IMR-90 (cell line): ENCODE data around the gene CASP2. TPM values are rescaled to one million over a fixed set of nuclear protein-coding genes. Genes with fewer than 3 reads are reported as not detected.

Experiments used
- ATAC-seq: fragments of 200-7000 bp; cut with Tn5 transposase; 2 replicates; pipeline ENCODE4 v1.9.1; 2020; ENCODE audit warnings: low read depth, mild to moderate bottlenecking, moderate library complexity
- BruUV-seq: library from RNA; stranded (reverse); fragments of 400-500 nt; replicated peaks from 2 replicates; lab custom pipeline; 2021; lab: Mats Ljungman, UMichigan
- CTCF ChIA-PET: fragments of 300-600 bp; formaldehyde crosslinking; extraction: SDS; loops from one replicate; lab custom pipeline; 2021; ENCODE audit warnings: antibody characterized with exemption; lab: Yijun Ruan, JAX
- POLR2A ChIA-PET: fragments of 300-600 bp; sonication (Branson Sonifier 250); formaldehyde crosslinking; loops from one replicate; lab custom pipeline; 2022; ENCODE audit warnings: antibody characterized with exemption; ENCODE audit not compliant: unreplicated experiment; lab: Charles Lee
- DNase-seq: peaks from one replicate; pipeline ENCODE4 v3.0.0; 2013
- H2AFZ ChIP-seq: replicated peaks from 2 replicates; pipeline ENCODE3; 2013; ENCODE audit warnings: low read length, mild to moderate bottlenecking; ENCODE audit not compliant: poor library complexity
- H2AK5ac ChIP-seq: 2 replicates; pipeline ENCODE4 v1.6.1; 2013; ENCODE audit warnings: low read depth, low read length, inconsistent platforms
- H2AK9ac ChIP-seq: replicated peaks from 2 replicates; pipeline ENCODE3; 2013; ENCODE audit warnings: mild to moderate bottlenecking, low read depth, low read length, moderate library complexity; ENCODE audit not compliant: poor library complexity
- H2BK120ac ChIP-seq: 2 replicates; pipeline ENCODE4 v1.6.1; 2013; ENCODE audit warnings: low read depth, low read length, inconsistent platforms
- H2BK15ac ChIP-seq: 3 replicates; pipeline ENCODE4 v1.6.1; 2013; ENCODE audit warnings: low read depth, low read length, inconsistent platforms
- H2BK20ac ChIP-seq: 2 replicates; pipeline ENCODE4 v1.6.1; 2013; ENCODE audit warnings: low read depth, mild to moderate bottlenecking, inconsistent platforms, low read length, moderate library complexity
- H2BK5ac ChIP-seq: 2 replicates; pipeline ENCODE4 v1.6.1; 2013; ENCODE audit warnings: mild to moderate bottlenecking, low read depth, low read length, inconsistent platforms; ENCODE audit not compliant: poor library complexity, severe bottlenecking
- H3K14ac ChIP-seq: replicated peaks from 2 replicates; pipeline ENCODE4 v1.6.1; 2013; ENCODE audit warnings: low read depth, low read length, inconsistent platforms
- H3K18ac ChIP-seq: 2 replicates; pipeline ENCODE4 v1.6.1; 2013; ENCODE audit warnings: low read depth, low read length, control low read depth
- H3K23ac ChIP-seq: 2 replicates; pipeline ENCODE4 v1.6.1; 2013; ENCODE audit warnings: low read depth, low read length, inconsistent platforms
- H3K27ac ChIP-seq: 2 replicates; pipeline ENCODE4 v1.5.1; 2013; ENCODE audit warnings: mild to moderate bottlenecking, control low read depth, low read length; ENCODE audit not compliant: insufficient read depth
- H3K27me3 ChIP-seq: 2 replicates; pipeline ENCODE4 v1.6.1; 2013; ENCODE audit warnings: low read length; ENCODE audit not compliant: control insufficient read depth, insufficient read depth
- H3K36me3 ChIP-seq: 2 replicates; pipeline ENCODE4 v1.6.1; 2013; ENCODE audit warnings: low read length, mixed read lengths; ENCODE audit not compliant: control insufficient read depth, insufficient read depth
- H3K4ac ChIP-seq: 2 replicates; pipeline ENCODE4 v1.6.1; 2013; ENCODE audit warnings: low read depth, low read length, inconsistent platforms
- H3K4me1 ChIP-seq: 2 replicates; pipeline ENCODE4 v1.6.1; 2013; ENCODE audit warnings: low read length, mixed read lengths; ENCODE audit not compliant: control insufficient read depth, insufficient read depth
- H3K4me2 ChIP-seq: 2 replicates; pipeline ENCODE4 v1.6.1; 2013; ENCODE audit warnings: low read depth, mild to moderate bottlenecking, control low read depth, low read length, moderate library complexity
- H3K4me3 ChIP-seq: 2 replicates; pipeline ENCODE4 v1.5.1; 2013; ENCODE audit warnings: low read depth, mild to moderate bottlenecking, control low read depth, low read length, moderate library complexity; ENCODE audit not compliant: insufficient read depth
- H3K56ac ChIP-seq: 2 replicates; pipeline ENCODE4 v1.6.1; 2013; ENCODE audit warnings: low read length, inconsistent platforms; ENCODE audit not compliant: insufficient read depth; ENCODE audit errors: extremely low read depth
- H3K79me1 ChIP-seq, 2 experiments: 2 replicates each; pipeline ENCODE4 v1.6.1; 2013; ENCODE audit warnings: low read length in 2 of 2, inconsistent platforms in 1 of 2, low read depth in 1 of 2
- H3K9ac ChIP-seq: 2 replicates; pipeline ENCODE4 v1.6.1; 2013; ENCODE audit warnings: low read depth, low read length, control low read depth
- H3K9me1 ChIP-seq: 2 replicates; pipeline ENCODE4 v1.6.1; 2013; ENCODE audit warnings: low read length, inconsistent platforms; ENCODE audit not compliant: insufficient read depth
- H3K9me3 ChIP-seq: 2 replicates; pipeline ENCODE4 v1.6.1; 2013; ENCODE audit warnings: low read length; ENCODE audit not compliant: control insufficient read depth, insufficient read depth
- H4K20me1 ChIP-seq: 2 replicates; pipeline ENCODE4 v1.6.1; 2013; ENCODE audit warnings: low read length, inconsistent platforms; ENCODE audit not compliant: insufficient read depth
- H4K5ac ChIP-seq: 2 replicates; pipeline ENCODE4 v1.6.1; 2013; ENCODE audit warnings: mild to moderate bottlenecking, low read depth, low read length, control low read depth
- H4K8ac ChIP-seq, 2 experiments: 2 replicates each; pipeline ENCODE4 v1.6.1; 2013; ENCODE audit warnings: low read depth in 2 of 2, low read length in 2 of 2, control low read depth in 1 of 2, inconsistent platforms in 1 of 2
- H4K91ac ChIP-seq: 2 replicates; pipeline ENCODE4 v1.6.1; 2013; ENCODE audit warnings: low read depth, low read length, inconsistent platforms; ENCODE audit not compliant: insufficient read depth
- BHLHE40 ChIP-seq: fragments of 150-350 bp; IDR thresholded peaks from 2 replicates; pipeline ENCODE4 v1.6.1; 2016; ENCODE audit warnings: mild to moderate bottlenecking, low read depth, low read length
- CEBPB ChIP-seq: IDR thresholded peaks from 2 replicates; pipeline ENCODE4 v1.6.1; 2012; ENCODE audit warnings: low read depth, low read length, improper control_type of control experiment
- CHD1 ChIP-seq: IDR thresholded peaks from 2 replicates; pipeline ENCODE4 v1.6.1; 2012; ENCODE audit warnings: low read depth, low read length, improper control_type of control experiment
- CTCF ChIP-seq: conservative IDR thresholded peaks from 2 replicates; pipeline ENCODE4 v1.5.1; 2012; ENCODE audit warnings: mild to moderate bottlenecking, low read depth, low read length, improper control_type of control experiment
- ELK1 ChIP-seq: fragments of 150-350 bp; IDR thresholded peaks from 2 replicates; pipeline ENCODE4 v1.6.1; 2016; ENCODE audit warnings: low read depth, mild to moderate bottlenecking, low read length, moderate library complexity, borderline replicate concordance
- FOS ChIP-seq: fragments of 150-350 bp; IDR thresholded peaks from 2 replicates; pipeline ENCODE4 v1.6.1; 2016; ENCODE audit warnings: low read depth, low read length
- MAFK ChIP-seq: IDR thresholded peaks from 2 replicates; pipeline ENCODE4 v1.6.1; 2012; ENCODE audit warnings: low read depth, low read length, improper control_type of control experiment
- MAZ ChIP-seq: IDR thresholded peaks from 2 replicates; pipeline ENCODE4 v1.6.1; 2012; ENCODE audit warnings: low read depth, mild to moderate bottlenecking, low read length, improper control_type of control experiment, moderate library complexity, borderline replicate concordance
- MXI1 ChIP-seq: IDR thresholded peaks from 2 replicates; pipeline ENCODE4 v1.6.1; 2012; ENCODE audit warnings: low read depth, mild to moderate bottlenecking, low read length, moderate library complexity, borderline replicate concordance
- NFE2L2 ChIP-seq: fragments of 150-350 bp; IDR thresholded peaks from 2 replicates; pipeline ENCODE4 v1.6.1; 2016; ENCODE audit warnings: low read depth, mild to moderate bottlenecking, low read length
- POLR2A ChIP-seq: IDR thresholded peaks from 2 replicates; pipeline ENCODE4 v1.6.1; 2012; ENCODE audit warnings: mild to moderate bottlenecking, low read depth, low read length
- RAD21 ChIP-seq: IDR thresholded peaks from 2 replicates; pipeline ENCODE4 v1.6.1; 2012; ENCODE audit warnings: low read length, improper control_type of control experiment
- RCOR1 ChIP-seq: IDR thresholded peaks from 2 replicates; pipeline ENCODE4 v1.6.1; 2012; ENCODE audit warnings: mild to moderate bottlenecking, low read length, improper control_type of control experiment; ENCODE audit not compliant: insufficient replicate concordance
- RFX5 ChIP-seq: IDR thresholded peaks from 2 replicates; pipeline ENCODE4 v1.8.0; 2012; ENCODE audit warnings: low read depth, mild to moderate bottlenecking, low read length, moderate library complexity
- SMC3 ChIP-seq: fragments of 150-350 bp; IDR thresholded peaks from 2 replicates; pipeline ENCODE4 v1.6.1; 2016; ENCODE audit warnings: low read depth, mild to moderate bottlenecking, antibody characterized with exemption, low read length, moderate library complexity
- WGBS, 2 experiments: methylation state at CpG; one replicate each; pipeline versions ENCODE4 v1.1.5 to v1.1.7; 2013; ENCODE audit warnings: missing lambda C conversion rate in 2 of 2; ENCODE audit not compliant: insufficient read length in 1 of 2; ENCODE audit errors: extremely low coverage in 2 of 2; 5-methylcytosine and 5-hydroxymethylcytosine counted together
- dilution Hi-C: fragments of 300-500 bp; cut with HindIII; formaldehyde crosslinking; loops from one replicate; pipeline ENCODE4 v1.14.3; 2018; ENCODE audit warnings: low sequenced_read_pairs; ENCODE audit not compliant: unreplicated experiment
- in situ Hi-C: fragments of 300-500 bp; cut with MboI; formaldehyde crosslinking; loops from 3 replicates; pipeline ENCODE4 v1.14.3; 2019; ENCODE audit warnings: low sequenced_read_pairs, inconsistent platforms, mixed read lengths
- intact Hi-C: fragments of 100-400 bp; cut with micrococcal nuclease; formaldehyde crosslinking; loops from 2 replicates; pipeline ENCODE4 v1.10.0; 2022
- polyA plus RNA-seq, 3 experiments: library from polyadenylated mRNA; depleted of rRNA; stranded (reverse); fragments of >200 nt; gene quantifications; 2 replicates each; pipeline ENCODE4 v1.2.3, GENCODE V29; 2012; ENCODE audit warnings: low replicate concordance in 1 of 3
- total RNA-seq: library from RNA; depleted of rRNA; stranded (reverse); fragments of >200 nt; gene quantifications from 2 replicates; pipeline ENCODE4 v1.2.3, GENCODE V29; 2012
- TF ChIP-seq, protein P1 (sequence below): fragments of 150-350 bp; IDR thresholded peaks from 2 replicates; pipeline ENCODE4 v1.6.1; 2017; ENCODE audit warnings: mild to moderate bottlenecking, antibody characterized with exemption, low read length, low read depth

Gene CASP2
- total and polyA plus RNA-seq, 2 of the 4 experiments (the other 2 are of a cell fraction): 15.4 to 25.6 TPM

GRCh38 chr7:143320620-143321019 is 32.5 kb downstream of the CASP2 start:
- ChIA-PET POLR2A (no interaction called here), CTCF (no interaction called here)
- Histone ChIP-seq H2BK5ac (no peak overlapping the region), H2AFZ (no peak overlapping the region), H3K4ac (no peak overlapping the region), H4K20me1 (no peaks in the 10 kb centered on the region), H3K4me2 (no peak overlapping the region), H3K27me3 (peaks cover 5% of the 10 kb centered on the region), H4K8ac (no peak overlapping the region), H2BK120ac (no peak overlapping the region), H3K27ac (no peak overlapping the region), H3K56ac (no peak overlapping the region), H3K4me1 (peaks cover 10% of the 10 kb centered on the region; the same call in 1 of the 2 replicates), H3K23ac (no peak overlapping the region), H4K91ac (no peak overlapping the region), H4K5ac (no peak overlapping the region), H3K9ac (no peak overlapping the region), H2AK5ac (no peak overlapping the region), H2AK9ac (no peak overlapping the region), H3K9me3 (no peaks in the 10 kb centered on the region), H3K14ac (no peak overlapping the region), H3K4me3 (no peak overlapping the region), H3K36me3 (no peaks in the 10 kb centered on the region), H3K79me1 (no peaks in the 10 kb centered on the region), H2BK20ac (no peak overlapping the region), H3K18ac (no peak overlapping the region), H3K9me1 (no peaks in the 10 kb centered on the region), H2BK15ac (no peak overlapping the region)
- dilution Hi-C loops: no loop called here
- DNase-seq: no peak
- intact Hi-C loops: no loop called here
- in situ Hi-C loops: no loop called here
- TF ChIP-seq ELK1 (no peak), POLR2A (no peak), SMC3 (no peak), FOS (no peak), MXI1 (no peak), RCOR1 (no peak), CHD1 (no peak), CEBPB (no peak), BHLHE40 (no peak), NFE2L2 (no peak), CTCF (no peak), RFX5 (no peak), MAFK (no peak), MAZ (no peak), RAD21 (no peak)
- TF ChIP-seq, protein P1, sequence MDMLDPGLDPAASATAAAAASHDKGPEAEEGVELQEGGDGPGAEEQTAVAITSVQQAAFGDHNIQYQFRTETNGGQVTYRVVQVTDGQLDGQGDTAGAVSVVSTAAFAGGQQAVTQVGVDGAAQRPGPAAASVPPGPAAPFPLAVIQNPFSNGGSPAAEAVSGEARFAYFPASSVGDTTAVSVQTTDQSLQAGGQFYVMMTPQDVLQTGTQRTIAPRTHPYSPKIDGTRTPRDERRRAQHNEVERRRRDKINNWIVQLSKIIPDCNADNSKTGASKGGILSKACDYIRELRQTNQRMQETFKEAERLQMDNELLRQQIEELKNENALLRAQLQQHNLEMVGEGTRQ: no peak
- BruUV-seq: no TSS peak
- no peak for ATAC-seq
- WGBS, 2 experiments: 100% methylated on average over 1 of the region's 9 CpGs; no CpG with 5 or more reads in 1 of the 2 experiments
